HG03064 (cell line): ENCODE data around the gene LETM1.

Experiments
- ATAC-seq: cut with Tn5 transposase; IDR thresholded peaks from one replicate; pipeline ENCODE4 v1.9.1; 2021; ENCODE audit warnings: low read depth; ENCODE audit not compliant: unreplicated experiment

The LETM1 gene

DNA sequence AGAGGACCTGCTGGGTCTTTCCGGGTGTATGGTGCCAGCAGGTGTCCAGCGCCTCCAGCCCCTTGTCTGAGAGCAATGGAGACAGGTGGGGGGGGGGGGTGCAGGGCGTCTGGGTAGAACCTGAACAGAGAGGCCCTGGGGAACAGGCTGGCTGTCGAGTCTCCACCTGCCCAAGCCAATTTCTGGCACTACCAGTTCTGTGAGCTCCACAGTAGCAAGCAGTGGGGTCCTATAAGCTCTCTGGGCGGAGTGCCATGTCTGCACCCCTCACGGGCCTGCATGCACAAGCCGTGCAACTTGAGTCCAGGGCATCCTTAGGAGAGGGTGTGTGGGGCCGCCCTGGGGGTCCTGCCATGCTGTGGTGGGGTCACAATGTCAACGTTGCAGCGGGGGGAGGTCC lies 72.9 kb downstream of the LETM1 start:
- no peak for ATAC-seq

DNA sequence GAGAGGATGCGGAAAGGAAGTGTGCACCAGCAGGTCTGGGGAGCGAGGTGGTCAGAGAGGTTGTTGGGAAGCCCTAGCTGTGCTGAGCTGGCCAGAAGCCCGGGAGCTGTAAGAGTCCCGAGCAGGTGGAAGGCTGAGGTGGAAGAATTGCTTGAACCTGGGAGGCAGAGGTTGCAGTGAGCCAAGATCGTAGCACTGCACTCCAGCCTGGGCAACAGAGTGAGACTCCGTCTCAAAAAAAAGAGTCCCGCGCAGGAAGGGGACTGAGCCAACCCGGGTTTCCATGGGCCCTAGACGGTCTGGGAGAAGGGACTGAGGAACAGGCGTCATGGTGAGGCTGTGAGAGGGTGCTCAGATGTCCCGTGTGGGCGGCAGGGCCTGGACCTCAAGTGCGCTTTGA lies 75.5 kb downstream of the LETM1 start:
- no peak for ATAC-seq

DNA sequence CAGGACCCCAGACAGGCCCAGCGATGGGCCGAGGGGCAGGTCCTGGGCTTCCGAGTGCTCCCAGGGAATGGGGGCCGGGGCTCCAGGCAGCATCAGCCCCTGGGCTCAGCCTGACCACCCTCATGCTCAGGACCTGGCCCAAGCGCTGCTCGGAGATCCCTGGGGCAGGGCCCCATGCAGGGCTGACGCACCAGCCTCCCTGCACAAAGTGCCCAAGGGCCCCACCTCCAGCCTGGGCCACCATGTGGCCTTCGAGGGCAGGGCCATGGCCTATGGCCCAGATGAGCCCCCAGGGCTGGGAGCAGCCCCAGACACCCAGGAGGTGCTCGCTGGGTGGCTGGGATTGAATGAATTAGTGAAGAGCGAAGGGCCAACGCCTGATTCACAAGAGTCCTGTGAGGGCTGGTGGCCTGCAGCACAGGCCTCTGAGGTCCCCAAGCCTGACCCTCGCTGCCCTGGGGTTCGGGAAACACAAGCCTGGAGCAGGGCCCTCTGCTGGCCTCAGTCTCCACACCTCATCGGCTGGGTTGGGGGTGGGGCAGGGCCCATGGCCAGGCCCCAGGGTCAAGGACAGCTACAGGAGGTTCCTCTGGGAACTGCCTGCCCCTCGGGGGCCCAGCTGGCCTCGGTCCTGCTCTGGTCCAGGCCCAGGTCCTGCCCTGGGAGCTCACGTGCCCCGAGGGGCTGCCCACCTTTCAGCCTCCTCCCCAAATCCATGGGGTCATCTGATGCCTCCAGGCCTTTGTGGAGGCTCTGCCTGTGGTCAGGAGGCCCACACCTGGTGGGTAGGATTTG lies 76.2 kb downstream of the LETM1 start:
- ATAC-seq, result no peak

DNA sequence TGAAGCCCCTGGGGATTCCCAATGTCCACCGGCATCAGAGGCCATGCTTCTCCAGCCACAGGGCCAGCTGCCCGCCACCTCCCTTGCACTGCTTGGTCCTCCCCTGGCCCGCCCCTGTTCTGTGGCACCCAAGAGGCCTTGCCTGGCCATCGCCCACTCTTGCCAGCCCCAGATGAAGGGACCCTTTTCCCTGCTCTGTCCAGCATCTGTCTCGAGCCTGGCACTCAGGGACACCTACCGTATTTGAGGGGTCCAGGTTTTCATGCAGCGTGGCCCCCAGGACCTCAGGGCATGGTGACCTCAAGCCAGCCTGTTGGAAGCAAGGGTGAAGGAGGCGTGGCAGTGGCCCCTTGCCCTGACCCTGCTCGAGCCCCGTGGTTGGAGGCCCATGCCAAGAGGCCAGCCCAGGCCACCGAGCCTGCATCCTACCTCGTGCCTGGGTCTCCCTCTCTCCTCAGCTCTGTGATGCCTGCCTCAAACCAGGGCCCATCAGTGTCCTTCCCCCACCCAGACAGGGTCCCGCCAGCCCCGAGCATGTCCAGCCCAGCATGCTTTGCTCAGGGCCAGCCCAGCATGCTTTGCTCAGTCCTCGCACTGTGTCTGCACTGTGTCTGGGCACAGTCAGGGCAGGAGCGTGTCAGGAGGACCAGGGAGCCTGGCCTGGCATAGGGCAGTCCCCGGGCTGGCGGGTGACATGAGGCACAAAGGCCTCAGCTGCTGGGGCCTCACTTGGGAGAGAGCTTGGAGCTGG lies 77.1 kb downstream of the LETM1 start:
- ATAC-seq, result no peak

DNA sequence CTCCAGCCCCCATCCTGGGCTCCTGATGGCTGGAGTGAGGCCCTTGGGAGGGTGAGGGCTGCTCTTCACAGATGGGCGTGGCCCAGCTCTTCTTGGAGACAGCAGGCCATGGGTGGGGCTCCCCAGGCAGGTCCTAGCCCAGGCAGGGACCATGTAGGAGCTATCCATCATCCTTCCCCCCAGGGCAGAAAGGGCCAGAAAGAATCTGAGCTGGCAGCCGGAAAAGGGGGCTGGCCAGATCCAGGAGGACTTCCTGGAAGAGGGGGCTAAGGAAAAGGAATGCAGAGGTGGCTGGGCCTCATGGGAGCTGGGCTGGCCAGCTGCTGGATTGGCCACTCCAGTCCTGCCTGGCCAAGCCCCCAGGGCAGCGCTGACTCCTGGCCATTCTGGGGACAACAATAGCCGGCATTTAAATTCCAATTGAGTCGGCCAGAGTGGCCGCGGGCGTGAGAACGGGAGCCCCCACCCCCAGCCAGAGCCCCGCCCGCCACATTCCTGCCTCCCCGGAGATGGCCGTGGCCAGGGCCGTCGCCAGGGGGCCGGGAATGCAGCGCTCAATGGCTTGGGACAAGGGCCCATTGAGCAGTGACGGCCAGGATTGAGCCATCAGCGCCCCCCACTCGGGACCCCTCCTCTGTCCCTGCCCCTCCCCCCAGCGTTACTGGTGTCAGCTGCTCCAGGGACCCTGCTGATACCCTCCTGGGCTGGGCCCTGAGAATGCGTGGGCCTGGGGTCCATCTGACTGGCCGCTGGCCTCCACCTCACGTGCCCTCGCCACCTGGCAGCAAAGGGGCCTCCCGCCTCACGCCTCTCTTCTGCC lies 77.9 kb downstream of the LETM1 start:
- no peak for ATAC-seq

DNA sequence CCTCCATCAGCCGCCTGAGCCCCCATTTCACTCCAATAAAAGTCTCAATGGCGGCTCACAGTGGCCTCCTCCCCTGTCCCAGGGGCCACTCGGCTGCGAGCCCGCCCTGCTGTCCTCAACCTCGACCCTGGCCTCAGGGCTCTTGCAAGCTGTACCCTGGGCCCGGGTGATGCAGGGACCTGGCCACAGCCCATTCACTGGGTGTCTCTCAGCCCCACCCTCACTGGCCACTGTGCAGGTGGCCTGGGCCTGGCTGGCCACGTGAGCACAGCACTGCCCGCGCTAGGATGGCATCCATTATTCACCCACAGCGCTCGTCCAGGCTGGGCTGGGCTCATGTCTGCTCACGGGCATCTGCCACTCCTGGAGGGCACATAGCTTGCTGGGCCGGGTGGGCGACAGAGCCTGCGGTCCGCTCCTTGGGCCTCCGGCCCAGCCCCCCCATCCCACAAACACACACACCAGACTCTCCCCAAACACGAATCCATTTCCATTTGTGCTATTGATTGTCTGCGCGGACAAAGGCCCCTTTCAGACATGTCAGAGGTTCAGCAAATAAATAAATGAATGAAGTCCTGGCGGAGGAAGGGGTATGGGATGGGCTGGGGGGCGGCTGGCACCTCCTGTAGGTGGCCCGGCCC lies 79.3 kb downstream of the LETM1 start:
- ATAC-seq, result no peak

DNA sequence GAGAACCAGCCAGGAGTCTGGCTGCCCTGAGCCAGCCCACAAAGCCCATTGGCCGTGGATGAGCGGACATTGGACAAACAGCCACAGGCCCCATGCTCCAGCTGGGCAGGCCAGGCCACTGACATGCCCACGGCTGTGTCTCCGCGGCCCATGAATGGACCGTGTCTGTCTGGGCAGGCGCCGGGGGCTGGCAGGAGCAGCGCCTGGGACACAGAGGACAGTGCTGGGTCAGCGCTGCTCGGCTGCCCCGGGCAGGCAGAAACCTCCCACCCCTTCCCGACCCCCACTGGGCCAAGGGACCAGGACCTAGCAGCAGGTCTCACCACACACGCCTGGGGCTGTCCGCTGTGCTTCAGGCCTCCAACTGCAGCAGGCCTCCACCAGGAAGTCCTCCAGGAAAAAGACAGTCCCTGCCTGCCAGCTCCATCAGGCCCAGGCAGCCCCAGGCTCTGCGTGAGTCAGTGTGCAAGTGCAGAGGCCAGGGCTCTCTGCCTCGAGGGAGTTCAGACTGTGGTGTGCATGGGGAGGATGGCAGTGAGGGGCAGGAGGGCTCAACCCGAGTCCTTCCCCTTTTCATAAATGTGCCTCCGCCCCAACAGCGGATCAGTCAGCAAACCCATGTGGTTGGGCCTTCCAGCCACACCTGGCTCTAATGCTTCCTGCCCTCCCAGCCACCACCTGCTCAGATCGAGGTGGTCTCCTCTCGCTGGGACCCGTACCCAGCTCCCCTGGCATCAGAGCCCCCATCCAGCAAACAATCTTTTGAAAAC lies 80.0 kb downstream of the LETM1 start:
- no peak for ATAC-seq

DNA sequence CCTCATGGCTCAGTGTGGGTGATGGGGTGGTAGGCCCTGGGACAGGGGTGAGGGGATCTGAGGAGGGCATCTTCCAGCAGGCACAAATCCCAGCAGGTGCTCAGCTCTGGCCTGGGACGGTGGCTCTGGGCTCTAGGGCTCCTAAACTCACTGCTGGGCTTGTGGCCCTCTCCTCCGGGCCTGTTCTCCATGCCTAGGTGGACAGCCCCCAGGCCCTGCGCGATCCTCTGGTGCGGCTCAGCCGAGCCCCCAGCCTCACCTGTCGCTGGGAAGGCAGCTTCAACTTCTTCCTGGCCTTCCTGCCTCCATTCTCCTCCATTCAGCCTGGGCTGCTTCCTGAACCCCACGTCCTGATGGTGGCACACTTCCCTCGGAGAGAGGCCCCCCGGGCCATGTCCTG lies 82.2 kb downstream of the LETM1 start:
- no peak for ATAC-seq

DNA sequence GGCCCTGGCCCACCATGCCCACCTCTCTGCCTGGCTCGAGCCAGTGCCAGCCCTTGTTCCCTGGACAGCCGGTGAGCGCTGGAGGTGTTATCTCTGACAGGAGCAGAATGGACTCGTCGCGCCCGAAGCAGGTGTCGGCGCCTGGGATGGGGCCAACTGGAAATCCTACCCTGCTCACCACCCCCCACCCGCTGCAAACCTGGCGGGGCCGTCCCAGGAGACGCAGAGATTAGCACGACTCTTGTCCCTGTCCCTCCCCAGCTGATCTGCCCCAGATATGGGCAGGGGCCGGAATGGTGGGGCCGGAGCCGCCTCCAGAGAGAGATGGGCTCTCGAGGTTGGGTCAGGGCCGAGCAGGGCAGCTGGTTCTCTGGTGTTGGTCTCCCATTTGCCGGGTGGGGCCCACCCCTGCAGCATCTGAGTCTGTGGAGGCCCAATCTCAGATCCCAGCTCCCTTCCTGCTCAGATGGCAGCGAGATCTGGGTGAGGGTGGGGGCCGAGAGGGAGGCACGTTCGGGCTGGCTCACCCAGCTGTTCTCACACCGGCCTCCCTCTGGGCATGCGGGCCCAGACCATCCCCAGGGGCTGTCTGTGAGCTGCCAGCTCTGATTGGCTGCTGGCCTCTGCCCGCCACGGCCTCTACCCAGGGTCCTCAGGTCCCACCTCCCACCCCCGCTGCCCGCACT lies 83.0 kb downstream of the LETM1 start:
- ATAC-seq, result no peak

DNA sequence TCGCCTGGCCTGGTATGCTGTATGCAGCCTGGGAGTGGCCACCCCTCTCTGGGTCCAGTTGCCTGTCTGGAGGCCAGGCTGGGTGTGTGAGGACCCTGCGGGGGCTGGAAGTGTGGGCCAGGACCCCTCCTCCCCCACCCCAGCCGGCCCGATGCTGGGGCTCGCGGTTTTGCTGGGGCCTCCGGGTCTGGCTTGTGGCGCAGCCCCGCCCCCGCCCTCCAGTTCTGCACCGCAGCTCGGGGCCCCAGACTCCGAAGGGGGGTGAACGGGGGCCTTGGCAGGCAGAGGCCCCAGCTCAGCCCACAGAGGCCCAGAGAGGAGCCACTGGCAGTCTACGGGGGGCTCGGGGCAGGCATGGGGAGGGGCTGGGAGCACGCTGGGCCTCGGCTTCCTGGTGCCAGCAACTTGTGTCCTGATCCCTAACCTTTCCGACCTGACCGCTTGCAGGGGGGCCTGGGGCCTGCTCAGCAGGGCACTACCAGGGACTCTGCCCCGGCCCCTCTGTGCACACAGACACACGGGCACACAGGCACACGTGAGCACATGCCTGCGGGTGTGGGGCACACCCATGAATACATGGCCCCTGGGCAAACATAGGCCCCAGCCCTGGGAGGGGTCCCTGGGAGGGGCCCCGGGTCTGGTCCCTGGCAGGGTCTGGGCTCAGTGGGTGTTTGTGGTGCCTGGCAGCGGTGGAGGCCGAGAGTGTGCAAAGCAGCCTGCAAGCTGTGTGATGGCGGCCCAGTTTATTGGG lies 84.2 kb downstream of the LETM1 start:
- no peak for ATAC-seq

DNA sequence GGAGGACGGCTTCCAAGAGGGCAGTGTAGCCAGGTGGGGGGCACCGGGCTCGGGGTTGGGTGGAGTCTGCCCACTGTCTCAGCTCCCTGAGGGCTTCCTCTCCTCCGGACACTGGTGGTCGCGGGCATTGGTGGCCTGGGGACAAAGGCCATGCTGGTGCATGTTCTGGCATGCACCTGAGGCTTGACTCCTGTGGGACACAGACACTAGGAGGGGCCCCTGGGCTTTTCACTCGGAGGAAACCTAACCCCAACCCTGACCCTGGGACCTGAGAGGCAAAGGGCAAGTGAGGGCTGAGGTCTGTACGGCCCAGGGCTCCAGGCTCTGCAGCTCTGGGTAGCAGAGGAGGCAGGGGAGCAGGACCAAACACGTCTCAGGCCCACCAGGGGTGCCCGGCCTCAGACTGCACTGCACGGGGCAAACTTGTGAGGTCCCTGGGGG lies 85.1 kb downstream of the LETM1 start:
- ATAC-seq, result no peak

DNA sequence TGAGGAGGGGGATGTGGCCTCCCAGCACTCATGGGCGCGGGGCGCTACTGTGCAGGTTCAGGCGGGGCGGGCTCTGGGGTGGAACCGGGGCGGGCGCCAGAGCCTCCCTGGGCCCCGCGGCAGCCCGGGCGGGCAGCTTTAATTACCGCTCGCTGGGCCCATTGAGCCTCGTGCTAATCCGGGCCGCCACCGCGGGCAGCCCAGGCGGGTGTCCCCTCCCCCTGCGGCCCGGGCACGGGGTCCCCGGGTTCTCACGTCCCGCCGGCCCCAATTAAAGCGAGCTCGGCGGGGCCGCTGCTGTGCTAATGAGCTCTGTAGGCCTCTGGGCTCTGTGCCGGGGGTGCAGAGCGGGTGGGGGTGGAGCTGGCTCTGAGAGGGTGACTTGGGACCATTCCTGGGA lies 85.7 kb downstream of the LETM1 start:
- ATAC-seq, result no peak

DNA sequence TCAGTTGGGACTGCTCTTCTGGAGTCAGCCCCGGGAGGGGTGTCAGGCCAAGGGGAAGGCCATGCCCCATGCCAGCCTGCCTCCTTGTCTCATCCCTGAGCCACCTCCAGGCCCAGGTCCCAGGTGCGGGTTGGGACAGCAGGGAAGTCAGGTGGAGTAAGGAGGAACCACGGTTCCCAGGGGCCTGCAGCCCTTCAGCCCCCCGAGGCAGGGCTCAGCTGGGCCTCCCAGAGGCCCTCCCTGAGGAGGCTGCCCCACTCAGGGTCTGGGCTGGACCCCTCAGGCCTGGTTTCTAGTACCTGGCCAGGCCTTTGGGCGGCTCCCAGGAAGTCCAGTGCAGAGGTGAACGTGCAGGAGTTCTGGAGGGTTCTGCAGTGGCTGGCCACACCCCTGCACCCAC lies 86.3 kb downstream of the LETM1 start:
- no peak for ATAC-seq

DNA sequence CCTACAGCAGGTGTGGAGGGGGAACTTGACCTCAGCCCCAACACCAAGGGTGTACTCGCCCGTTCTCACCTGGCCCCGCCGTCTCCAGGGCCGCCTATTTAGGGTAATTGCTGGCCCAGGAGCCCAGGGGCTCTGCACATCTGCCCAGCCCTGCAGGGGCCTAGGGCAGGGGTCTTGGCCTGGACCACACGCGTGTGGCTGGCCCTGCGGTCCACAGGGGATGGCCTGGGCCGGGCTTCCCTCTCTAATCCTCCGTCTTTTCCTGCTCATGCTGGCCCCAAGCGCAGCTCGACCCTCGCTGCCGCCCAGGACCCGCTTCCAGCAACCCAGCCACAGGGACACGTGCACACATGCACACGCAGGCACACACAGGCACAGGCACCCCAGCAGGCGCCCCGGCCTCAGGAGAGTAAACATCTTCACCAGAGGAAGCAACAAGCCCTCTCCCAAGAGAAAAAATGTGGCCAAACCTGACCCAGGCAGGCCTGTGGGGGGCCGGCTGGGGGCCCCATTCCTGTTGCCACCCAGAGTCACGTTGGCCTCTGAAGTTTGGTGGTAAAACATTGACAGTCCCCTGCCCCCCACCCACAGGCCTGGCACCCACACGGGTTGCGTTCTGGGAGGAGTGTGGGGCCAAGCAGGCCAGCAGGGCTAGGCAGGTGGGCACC lies 87.5 kb downstream of the LETM1 start:
- ATAC-seq, result no peak

DNA sequence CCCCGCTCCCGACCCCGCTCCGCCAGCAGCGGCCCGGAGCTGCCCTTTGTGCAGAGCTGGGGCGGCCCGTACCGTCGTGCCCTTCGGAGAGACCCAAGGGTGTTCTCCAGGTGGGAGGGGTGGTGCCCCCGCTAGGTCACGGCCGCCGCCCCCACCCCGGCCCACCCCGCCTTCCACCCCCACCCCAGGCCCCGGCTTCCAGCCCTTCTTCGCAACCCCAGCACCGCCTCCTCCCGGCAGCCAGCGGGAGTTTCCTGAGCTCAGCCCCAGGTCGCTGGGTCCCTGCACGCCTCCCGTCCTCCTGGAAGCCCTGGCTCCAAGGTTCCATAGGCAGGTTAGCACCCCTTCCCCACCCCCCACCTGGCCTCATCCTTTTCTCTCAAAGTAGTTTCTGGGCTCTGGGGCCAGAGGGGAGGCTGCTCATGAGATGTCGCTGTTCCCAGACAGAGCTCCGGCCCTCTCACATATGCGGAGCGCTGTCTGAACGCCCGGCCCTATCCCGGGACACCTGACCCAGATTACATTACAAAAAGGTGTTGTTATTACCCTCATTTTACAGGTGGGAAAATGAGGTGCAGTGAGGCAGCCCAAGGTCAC lies 88.1 kb downstream of the LETM1 start:
- no peak for ATAC-seq

DNA sequence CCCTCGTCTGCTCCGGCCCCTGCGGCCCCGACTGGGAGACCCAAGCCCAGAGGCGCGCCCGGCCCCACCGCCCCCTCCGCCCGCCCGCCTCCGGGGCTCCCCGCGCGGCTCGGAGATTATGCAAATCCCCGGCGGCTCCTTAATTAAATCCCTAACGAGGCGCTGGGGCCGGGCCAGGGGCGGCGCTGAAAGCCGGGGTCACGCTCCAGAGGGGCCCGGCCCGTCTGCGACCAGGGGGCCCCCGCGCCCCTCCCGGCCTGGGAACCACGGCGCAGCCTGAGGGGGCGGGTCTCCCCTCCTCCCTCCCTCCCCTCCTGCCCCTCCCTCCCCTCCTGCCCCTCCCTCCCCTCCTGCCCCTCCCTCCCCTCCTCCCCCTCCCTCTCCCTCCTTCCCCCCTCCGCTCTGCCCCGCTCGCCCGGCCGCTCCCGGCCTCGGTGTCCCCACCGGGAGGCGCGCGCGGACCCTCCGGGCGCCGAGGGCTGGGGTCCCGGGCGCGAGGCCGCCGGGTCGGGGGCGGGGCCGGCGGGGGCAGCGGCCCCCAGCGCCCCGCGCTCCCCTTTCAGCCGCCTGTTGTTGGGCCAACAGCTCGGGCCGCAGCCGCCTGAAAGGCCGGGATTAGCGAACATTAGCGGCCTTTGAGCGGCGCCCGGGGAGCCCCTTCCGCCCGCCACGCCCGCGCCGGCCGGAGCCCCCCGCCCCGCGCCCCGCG lies 88.7 kb downstream of the LETM1 start:
- no peak for ATAC-seq
